K562 (cell line): ENCODE data around the gene RWDD3. TPM values are rescaled to one million over a fixed set of nuclear protein-coding genes. Genes with fewer than 3 reads are reported as not detected.

Experiments
- ATF6 ChIP-seq: sonication (generic); formaldehyde crosslinking; IDR thresholded peaks from 2 replicates; pipeline ENCODE4 v1.4.0; 2020; ENCODE audit warnings: mild to moderate bottlenecking, missing genetic modification reagents
- CBFA2T3 ChIP-seq: fragments of 450-650 bp; IDR thresholded peaks from 2 replicates; pipeline ENCODE4 v1.6.1; 2017
- CXXC5 ChIP-seq: fragments of 250-450 bp; sonication (Bioruptor Pico); IDR thresholded peaks from 2 replicates; pipeline ENCODE4 v1.8.0; 2022; ENCODE audit warnings: inconsistent platforms, mild to moderate bottlenecking, moderate library complexity
- DEAF1 ChIP-seq: fragments of 450-650 bp; formaldehyde crosslinking; IDR thresholded peaks from 2 replicates; pipeline ENCODE4 v1.4.0; 2020; ENCODE audit warnings: mild to moderate bottlenecking, moderate library complexity
- EP400 ChIP-seq: fragments of 450-650 bp; IDR thresholded peaks from 2 replicates; pipeline ENCODE4 v1.6.1; 2017; ENCODE audit warnings: antibody characterized with exemption, mild to moderate bottlenecking, moderate library complexity
- HMGXB4 ChIP-seq: sonication (generic); formaldehyde crosslinking; IDR thresholded peaks from 2 replicates; pipeline ENCODE4 v1.8.1; 2023; ENCODE audit warnings: mild to moderate bottlenecking, missing genetic modification reagents
- HNRNPL ChIP-seq: fragments of 200-400 bp; formaldehyde crosslinking; IDR thresholded peaks from 2 replicates; pipeline ENCODE4 v1.6.1; 2017; ENCODE audit warnings: low read depth, mild to moderate bottlenecking, low read length
- LCOR ChIP-seq: sonication (generic); formaldehyde crosslinking; IDR thresholded peaks from 2 replicates; pipeline ENCODE4 v1.8.0; 2022; ENCODE audit warnings: mild to moderate bottlenecking, missing genetic modification reagents
- MBD1 ChIP-seq: fragments of 250-450 bp; sonication (Bioruptor Pico); IDR thresholded peaks from 2 replicates; pipeline ENCODE4 v1.8.0; 2022; ENCODE audit warnings: inconsistent platforms
- NBN ChIP-seq: fragments of 450-650 bp; IDR thresholded peaks from 2 replicates; pipeline ENCODE4 v1.6.1; 2016; ENCODE audit warnings: low read depth, mild to moderate bottlenecking
- SAFB2 ChIP-seq: fragments of 200-400 bp; formaldehyde crosslinking; IDR thresholded peaks from 2 replicates; pipeline ENCODE4 v1.6.1; 2018; ENCODE audit warnings: borderline replicate concordance, low read length, low read depth, moderate library complexity; ENCODE audit not compliant: severe bottlenecking
- SIX5 ChIP-seq, 2 experiments: IDR thresholded peaks; 2 replicates each; pipeline ENCODE4 v1.6.1; 2011; ENCODE audit warnings: low read length in 2 of 2, borderline replicate concordance in 1 of 2, low read depth in 1 of 2, mild to moderate bottlenecking in 1 of 2, moderate library complexity in 1 of 2; ENCODE audit not compliant: insufficient read depth in 1 of 2
- SMARCA4 ChIP-seq: fragments of 450-650 bp; IDR thresholded peaks from 2 replicates; pipeline ENCODE4 v1.6.1; 2016
- SPI1 ChIP-seq: IDR thresholded peaks from 2 replicates; pipeline ENCODE4 v1.6.1; 2011; ENCODE audit warnings: low read depth, low read length, control low read depth, borderline replicate concordance
- ZBTB11 ChIP-seq, 3 experiments: fragments of 200-800 bp in 1 of 3; fragments of 250-450 bp in 1 of 3; fragments of 450-650 bp in 1 of 3; sonication (Bioruptor Pico) in 1 of 3; sonication (Bioruptor generic) in 1 of 3; formaldehyde crosslinking in 1 of 3; IDR thresholded peaks; 2 replicates each; pipeline versions ENCODE4 v1.6.1 to v1.8.0; 2016 to 2022; ENCODE audit warnings: mild to moderate bottlenecking in 2 of 3, missing genetic modification characterization in 2 of 3, missing compliant biosample characterization in 1 of 3, moderate library complexity in 1 of 3
- ZNF75A ChIP-seq: fragments of 450-650 bp; formaldehyde crosslinking; IDR thresholded peaks from 2 replicates; pipeline ENCODE4 v1.4.0; 2020; ENCODE audit warnings: mild to moderate bottlenecking
- polyA plus RNA-seq, 8 experiments: library from polyadenylated mRNA; depleted of rRNA in 4 of 8; stranded (reverse) in 5 of 8; unstranded in 3 of 8; fragments of >200 nt; fragmentation: Nextera tagmentation in 2 of 8; fragmentation: Illumina TruSeq in 1 of 8; extraction: Ambion mirVana in 2 of 8; extraction: Trizol in 1 of 8; gene quantifications; 2 replicates each; pipeline versions ENCODE4 v1.2.1 to v1.2.3, GENCODE V29; 2011 to 2014; ENCODE audit warnings: inconsistent platforms in 1 of 8, missing spikeins in 1 of 8
- total RNA-seq, 7 experiments: library from RNA; depleted of rRNA in 6 of 7; stranded (reverse); fragments of >200 nt in 6 of 7; fragmentation: Illumina TruSeq in 2 of 7; extraction: Trizol in 2 of 7; gene quantifications; 2 replicates each; pipeline versions ENCODE4 v1.2.1 to v1.2.3, GENCODE V29; 2011 to 2021; ENCODE audit warnings: low replicate concordance in 1 of 7

Gene RWDD3
- total and polyA plus RNA-seq, 9 of the 15 experiments (the other 6 are each of a cell fraction or from before 2014, with no cell fraction given), result 21.6 to 65.0 (median 34.9) TPM

- TF ChIP-seq SAFB2 (no peak), NBN (no peak), ZNF75A (CRISPR knock-in tag) (no peak), SMARCA4 (no peak), EP400 (peak; percentile 72), SIX5 (IDR thresholded peaks at IDR 0.05; ENCODE audit: borderline replicate concordance in 1 of 2, insufficient read depth in 1 of 2, low read depth in 1 of 2, low read length in 2 of 2) (no peak), HNRNPL (peak; percentile 87; the same call in 1 of the 2 replicates), CBFA2T3 (no peak), DEAF1 (CRISPR knock-in tag) (peak; percentile 73), CXXC5 (CRISPR knock-in tag) (peak; percentile 87), LCOR (peak; percentile 34; the same call in 1 of the 2 replicates), ATF6 (CRISPR knock-in tag) (no peak; the same call in 1 of the 2 replicates), MBD1 (CRISPR knock-in tag) (no peak), ZBTB11 (CRISPR knock-in tag; IDR thresholded peaks at IDR 0.05) (0 out of 6 replicates have a peak, but pooled peaks of 2 of the 3 experiments have one; percentile 21 to 45), SPI1 (peak; percentile 85), HMGXB4 (CRISPR knock-in tag) (peak; percentile 92)
Measured at GRCh38 chr1:95233737-95234500, at the start of gene RWDD3 (continued).
